Breast epithelium (tissue), 4 donors: ENCODE data around the gene TJP1. TPM values are rescaled to one million over a fixed set of nuclear protein-coding genes. Genes with fewer than 3 reads are reported as not detected.

Source experiments
- DNase-seq, 2 donors: peaks; one replicate each; pipeline ENCODE4 v3.0.0-alpha.2; 2019; ENCODE audit warnings: low spot score in 2 of 2
- H3K27ac ChIP-seq, 2 donors: fragments of 200-600 bp; sonication (generic) in 1 of 2; one replicate each; pipeline ENCODE4 v1.5.1; 2016 to 2019; ENCODE audit warnings: mild to moderate bottlenecking in 1 of 2
- H3K27me3 ChIP-seq, 2 donors: fragments of 200-600 bp; sonication (generic) in 1 of 2; one replicate each; pipeline versions ENCODE4 v1.5.1 to v1.6.0; 2017 to 2019; ENCODE audit warnings: control low read depth in 1 of 2, mild to moderate bottlenecking in 1 of 2
- H3K36me3 ChIP-seq: fragments of 200-600 bp; one replicate; pipeline ENCODE4 v1.5.1; 2019
- H3K4me1 ChIP-seq, 2 donors: fragments of 200-600 bp; sonication (generic); one replicate each; pipeline ENCODE4 v1.5.1; 2016 to 2019; ENCODE audit warnings: control low read depth in 1 of 2
- H3K4me3 ChIP-seq, 3 donors: fragments of 200-600 bp; sonication (generic); 1 replicate in 2 of 3; 2 replicates in 1 of 3; pipeline ENCODE4 v1.5.1; 2016 to 2019; ENCODE audit warnings: mild to moderate bottlenecking in 3 of 3, moderate library complexity in 2 of 3
- H3K9me3 ChIP-seq, 2 donors: fragments of 200-600 bp; sonication (generic) in 1 of 2; one replicate each; pipeline ENCODE4 v1.5.1; 2016 to 2019; ENCODE audit warnings: control low read depth in 1 of 2
- CTCF ChIP-seq, 3 donors: fragments of 450-650 bp; IDR thresholded peaks; one replicate each; pipeline ENCODE4 v1.5.1; 2016 to 2017; ENCODE audit warnings: antibody characterized with exemption in 3 of 3, mild to moderate bottlenecking in 3 of 3, moderate library complexity in 3 of 3
- POLR2A ChIP-seq: fragments of 450-650 bp; IDR thresholded peaks from one replicate; pipeline ENCODE4 v1.6.1; 2016; ENCODE audit warnings: antibody characterized with exemption, mild to moderate bottlenecking, moderate library complexity
- POLR2AphosphoS5 ChIP-seq, 3 donors: sonication (generic); formaldehyde crosslinking; IDR thresholded peaks; one replicate each; pipeline ENCODE4 v1.6.1; 2017; ENCODE audit warnings: antibody characterized with exemption in 3 of 3
- intact Hi-C: fragments of 100-400 bp; cut with DNase I; formaldehyde crosslinking; loops from one replicate; pipeline ENCODE4 v1.15.1; 2023; ENCODE audit warnings: low total_unique reads
- total RNA-seq, 3 donors: library from RNA; depleted of rRNA; stranded (reverse); fragments of >200 nt; gene quantifications; one replicate each; pipeline ENCODE4 v1.1.0, GENCODE V29; 2016

Gene TJP1
- total RNA-seq, 3 donors from 2014 or later = 92.8 to 101 (median 97.2) TPM

GRCh38 chr15:29688506-29689286, 133.6 kb downstream of the TJP1 start:
- intact Hi-C loops = no loop called here
- no peaks in the 10 kb centered on the region for H3K27me3 ChIP-seq
- H3K4me1 ChIP-seq = no peaks in the 10 kb centered on the region
- no peaks in the 10 kb centered on the region for H3K36me3 ChIP-seq
- no peaks in the 10 kb centered on the region for H3K9me3 ChIP-seq
- no peak overlapping the region for H3K4me3 ChIP-seq
- DNase-seq = no peak
- H3K27ac ChIP-seq = no peak overlapping the region
- TF ChIP-seq POLR2A = no peak
- TF ChIP-seq POLR2AphosphoS5 (IDR thresholded peaks at IDR 0.05) = no peak
- TF ChIP-seq CTCF (IDR thresholded peaks at IDR 0.05) = no peak

GRCh38 chr15:29687939-29688505, 134.2 kb downstream of the TJP1 start:
- H3K36me3 ChIP-seq = no peaks in the 10 kb centered on the region
- DNase-seq = no peak
- H3K9me3 ChIP-seq = no peaks in the 10 kb centered on the region
- TF ChIP-seq POLR2AphosphoS5 (IDR thresholded peaks at IDR 0.05) = no peak
- no peak for TF ChIP-seq CTCF (IDR thresholded peaks at IDR 0.05)
- TF ChIP-seq POLR2A = no peak
- intact Hi-C loops = no loop called here
- H3K4me3 ChIP-seq = no peak overlapping the region
- no peak overlapping the region for H3K27ac ChIP-seq
- no peaks in the 10 kb centered on the region for H3K4me1 ChIP-seq
- no peaks in the 10 kb centered on the region for H3K27me3 ChIP-seq

DNA sequence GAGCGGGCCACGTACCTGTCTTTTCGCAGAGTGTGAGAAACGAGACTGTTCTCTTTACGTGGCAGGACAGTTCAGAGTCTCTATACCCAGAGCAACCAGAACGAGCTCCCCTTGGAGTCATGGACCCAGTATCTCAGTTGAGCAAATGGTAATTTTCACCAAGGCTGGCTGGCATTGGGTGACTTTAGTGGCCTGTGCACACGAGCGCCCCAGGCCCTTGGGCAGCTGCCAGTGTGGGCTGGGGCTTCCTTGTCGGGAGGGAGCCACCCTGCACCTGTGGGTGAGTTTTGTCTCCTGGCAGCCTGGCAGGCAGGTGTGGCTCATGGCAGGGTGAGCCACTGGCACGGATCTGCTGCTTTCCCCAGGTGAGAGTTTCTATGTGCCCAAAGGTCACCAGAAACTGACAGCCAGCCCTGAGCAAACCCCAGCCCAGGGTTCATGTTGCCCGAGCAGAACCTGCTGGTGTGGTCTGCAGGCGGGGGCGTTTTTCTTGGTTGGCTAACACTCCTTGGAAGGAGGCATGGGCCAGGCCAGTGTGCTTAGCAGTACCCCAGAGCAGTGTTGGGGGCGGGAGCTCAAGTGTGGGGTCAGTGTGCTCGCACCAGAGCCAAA, 135.0 kb downstream of the TJP1 start:
- no peaks in the 10 kb centered on the region for H3K4me1 ChIP-seq
- H3K4me3 ChIP-seq = no peak overlapping the region
- H3K27ac ChIP-seq = no peak overlapping the region
- no peaks in the 10 kb centered on the region for H3K36me3 ChIP-seq
- no peaks in the 10 kb centered on the region for H3K9me3 ChIP-seq
- no peaks in the 10 kb centered on the region for H3K27me3 ChIP-seq
- intact Hi-C loops = no loop called here
- TF ChIP-seq CTCF (IDR thresholded peaks at IDR 0.05) = no peak
- no peak for TF ChIP-seq POLR2A
- TF ChIP-seq POLR2AphosphoS5 (IDR thresholded peaks at IDR 0.05) = no peak
- DNase-seq = no peak

DNA sequence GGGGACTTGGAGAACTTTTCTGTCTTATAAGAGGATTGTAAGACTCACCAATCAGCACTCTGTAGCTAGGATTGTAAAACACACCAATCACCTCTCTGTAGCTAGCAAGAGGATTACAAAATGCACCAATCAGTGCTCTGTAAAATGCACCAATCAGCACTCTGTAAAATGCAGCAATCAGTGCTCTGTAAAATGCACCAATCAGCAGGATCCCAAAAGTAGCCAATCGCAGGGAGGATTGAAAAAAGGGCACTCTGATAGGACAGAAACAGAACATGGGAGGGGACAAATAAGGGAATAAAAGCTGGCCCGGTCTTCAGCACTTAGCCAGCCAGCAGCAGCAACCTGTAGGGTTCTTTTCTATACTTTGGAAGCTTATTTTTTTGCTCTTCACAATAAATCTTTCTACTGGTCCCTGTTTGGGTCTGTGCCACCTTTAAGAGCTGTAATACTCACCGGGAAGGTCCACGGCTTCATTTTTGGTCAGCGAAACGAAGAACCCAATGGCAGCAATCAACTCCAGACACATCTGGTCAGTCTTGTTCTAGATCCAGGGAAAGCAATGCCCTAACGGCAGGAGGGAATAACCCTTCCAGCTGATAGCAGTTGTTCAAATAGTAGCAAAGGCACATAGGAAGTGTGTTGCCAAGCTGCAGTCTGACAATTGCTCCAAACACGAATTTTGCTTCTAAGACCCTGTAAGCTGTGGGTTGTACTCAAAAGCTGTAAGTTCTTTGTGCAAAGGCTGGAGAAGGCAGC, 135.6 kb downstream of the TJP1 start:
- Histone ChIP-seq H3K4me1 (no peaks in the 10 kb centered on the region), H3K4me3 (no peak overlapping the region), H3K9me3 (no peaks in the 10 kb centered on the region), H3K27ac (no peak overlapping the region), H3K36me3 (no peaks in the 10 kb centered on the region), H3K27me3 (no peaks in the 10 kb centered on the region)
- TF ChIP-seq POLR2AphosphoS5 (IDR thresholded peaks at IDR 0.05) = no peak
- TF ChIP-seq CTCF (IDR thresholded peaks at IDR 0.05) = no peak
- TF ChIP-seq POLR2A = no peak
- DNase-seq = no peak
- intact Hi-C loops = no loop called here
